ENCODE data around the gene SYVN1. TPM values are rescaled to one million over a fixed set of nuclear protein-coding genes. Genes with fewer than 3 reads are reported as not detected.

Gene SYVN1
- total RNA-seq, 1 experiment from 2014 or later: 45.9 TPM

DNA sequence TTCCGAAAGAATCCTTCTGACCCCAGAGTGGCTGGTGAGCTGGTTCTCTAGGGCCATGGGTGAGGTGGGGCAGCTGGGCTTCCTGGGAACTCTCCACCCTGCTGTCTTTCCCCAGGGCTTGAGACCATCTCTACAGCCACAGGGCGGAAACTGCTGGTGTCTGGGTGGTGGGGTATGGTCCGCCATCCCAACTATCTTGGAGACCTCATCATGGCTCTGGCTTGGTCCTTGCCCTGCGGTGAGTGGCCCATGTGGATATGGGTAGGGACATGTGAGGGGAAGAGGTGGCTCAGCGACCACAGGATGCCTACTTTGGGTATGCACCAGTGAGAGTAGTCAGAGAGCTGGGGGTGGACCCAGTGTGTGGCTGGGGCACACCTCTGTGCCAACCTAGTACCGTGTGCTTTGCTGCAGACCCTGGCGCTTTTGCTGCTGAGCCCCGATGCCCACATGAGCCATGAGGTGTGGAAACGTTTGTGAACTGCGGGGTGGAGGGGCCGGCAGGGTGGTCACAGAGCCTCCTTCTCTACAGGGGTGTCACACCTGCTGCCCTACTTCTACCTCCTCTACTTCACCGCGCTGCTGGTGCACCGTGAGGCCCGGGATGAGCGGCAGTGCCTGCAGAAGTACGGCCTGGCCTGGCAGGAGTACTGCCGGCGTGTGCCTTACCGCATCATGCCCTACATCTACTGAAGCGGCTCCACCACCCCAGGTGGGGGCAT is 18.8 kb downstream of the SYVN1 start:
- Histone ChIP-seq H2AFZ (ENCODE audit: low read depth, low read length, poor library complexity, severe bottlenecking) (no peak overlapping the region), H3K27me3 (ENCODE audit: insufficient read depth, low read length) (no peaks in the 10 kb centered on the region), H3K36me3 (ENCODE audit: control insufficient read depth in 1 of 2, insufficient read depth in 2 of 2, low read length in 2 of 2) (peaks cover 7 to 33% of the 10 kb centered on the region in 2 experiments), H3K4me2 (ENCODE audit: low read length) (peak overlapping the region; percentile 94), H3K27ac (ENCODE audit: low read depth, low read length) (peak overlapping the region; percentile 95), H3K9me3 (ENCODE audit: control insufficient read depth in 1 of 2, insufficient read depth in 1 of 2, low read depth in 1 of 2, low read length in 2 of 2) (no peaks in the 10 kb centered on the region), H3K79me2 (ENCODE audit: insufficient read depth, low read length) (peaks cover 35% of the 10 kb centered on the region), H3K4me3 (replicated peaks in 1 of 2; ENCODE audit: low read depth in 1 of 2, low read length in 2 of 2) (peak overlapping the region; percentile 88 to 90; a peak in 3 of 4 replicates), H4K20me1 (ENCODE audit: insufficient read depth) (no peaks in the 10 kb centered on the region; the same call in 1 of the 2 replicates), H3K9ac (ENCODE audit: low read length) (peak overlapping the region; percentile 98; the same call in 1 of the 2 replicates), H3K9me2 (ENCODE audit: insufficient read depth) (no peaks in the 10 kb centered on the region), H3K4me1 (ENCODE audit: control insufficient read depth in 1 of 2, insufficient read depth in 2 of 2, low read length in 2 of 2) (peaks cover 21 to 54% of the 10 kb centered on the region in 2 experiments)
- BruUV-seq (replicated peaks): TSS peak; percentile 2
- ChIA-PET RAD21 (ENCODE audit: low non-redundant PET in 1 of 2, low total read pairs in 2 of 2, uncharacterized antibody in 2 of 2, unreplicated experiment in 2 of 2) (no interaction called here), CTCF (no interaction called here), POLR2A (no interaction called here)
- DNase-seq (ENCODE audit: low read depth, low spot score) (no peak), ATAC-seq (no peak)
- TF ChIP-seq ZNF274 (IDR thresholded peaks at IDR 0.05; ENCODE audit: low read depth, low read length) (no peak), EZH2phosphoT487 (IDR thresholded peaks at IDR 0.05; ENCODE audit: borderline replicate concordance) (no peak), SP1 (IDR thresholded peaks at IDR 0.05; ENCODE audit: low read depth) (no peak), CEBPB (IDR thresholded peaks at IDR 0.05; ENCODE audit: low read depth) (no peak), CBX3 (IDR thresholded peaks at IDR 0.05; ENCODE audit: low read depth) (no peak), ZFX (IDR thresholded peaks at IDR 0.05) (no peak), SRF (IDR thresholded peaks at IDR 0.05; ENCODE audit: low read depth) (no peak), JUND (IDR thresholded peaks at IDR 0.05) (no peak)
- TF ChIP-seq, protein P1, sequence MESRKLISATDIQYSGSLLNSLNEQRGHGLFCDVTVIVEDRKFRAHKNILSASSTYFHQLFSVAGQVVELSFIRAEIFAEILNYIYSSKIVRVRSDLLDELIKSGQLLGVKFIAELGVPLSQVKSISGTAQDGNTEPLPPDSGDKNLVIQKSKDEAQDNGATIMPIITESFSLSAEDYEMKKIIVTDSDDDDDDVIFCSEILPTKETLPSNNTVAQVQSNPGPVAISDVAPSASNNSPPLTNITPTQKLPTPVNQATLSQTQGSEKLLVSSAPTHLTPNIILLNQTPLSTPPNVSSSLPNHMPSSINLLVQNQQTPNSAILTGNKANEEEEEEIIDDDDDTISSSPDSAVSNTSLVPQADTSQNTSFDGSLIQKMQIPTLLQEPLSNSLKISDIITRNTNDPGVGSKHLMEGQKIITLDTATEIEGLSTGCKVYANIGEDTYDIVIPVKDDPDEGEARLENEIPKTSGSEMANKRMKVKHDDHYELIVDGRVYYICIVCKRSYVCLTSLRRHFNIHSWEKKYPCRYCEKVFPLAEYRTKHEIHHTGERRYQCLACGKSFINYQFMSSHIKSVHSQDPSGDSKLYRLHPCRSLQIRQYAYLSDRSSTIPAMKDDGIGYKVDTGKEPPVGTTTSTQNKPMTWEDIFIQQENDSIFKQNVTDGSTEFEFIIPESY (IDR thresholded peaks at IDR 0.05; ENCODE audit: extremely low read depth, insufficient replicate concordance, low read length): no peak
- TF ChIP-seq, protein P2, sequence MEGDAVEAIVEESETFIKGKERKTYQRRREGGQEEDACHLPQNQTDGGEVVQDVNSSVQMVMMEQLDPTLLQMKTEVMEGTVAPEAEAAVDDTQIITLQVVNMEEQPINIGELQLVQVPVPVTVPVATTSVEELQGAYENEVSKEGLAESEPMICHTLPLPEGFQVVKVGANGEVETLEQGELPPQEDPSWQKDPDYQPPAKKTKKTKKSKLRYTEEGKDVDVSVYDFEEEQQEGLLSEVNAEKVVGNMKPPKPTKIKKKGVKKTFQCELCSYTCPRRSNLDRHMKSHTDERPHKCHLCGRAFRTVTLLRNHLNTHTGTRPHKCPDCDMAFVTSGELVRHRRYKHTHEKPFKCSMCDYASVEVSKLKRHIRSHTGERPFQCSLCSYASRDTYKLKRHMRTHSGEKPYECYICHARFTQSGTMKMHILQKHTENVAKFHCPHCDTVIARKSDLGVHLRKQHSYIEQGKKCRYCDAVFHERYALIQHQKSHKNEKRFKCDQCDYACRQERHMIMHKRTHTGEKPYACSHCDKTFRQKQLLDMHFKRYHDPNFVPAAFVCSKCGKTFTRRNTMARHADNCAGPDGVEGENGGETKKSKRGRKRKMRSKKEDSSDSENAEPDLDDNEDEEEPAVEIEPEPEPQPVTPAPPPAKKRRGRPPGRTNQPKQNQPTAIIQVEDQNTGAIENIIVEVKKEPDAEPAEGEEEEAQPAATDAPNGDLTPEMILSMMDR (IDR thresholded peaks at IDR 0.05 in 2 of 3, conservative IDR thresholded peaks at IDR 0.05 in 1 of 3; ENCODE audit: borderline replicate concordance in 1 of 3, insufficient read depth in 1 of 3, low read depth in 2 of 3, low read length in 2 of 3): no peak
- intact Hi-C loops (cut with micrococcal nuclease): loop anchor here (5.0 to 10.0 kb wide), 3 partner anchors 103 to 328 kb away; partner anchors contain the start of genes ARL2 and ATG2A
